HEK293 (cell line): ENCODE results near the gene C16orf46.
A peak's percentile ranks its signal among the peaks of the same experiment; 100 is the strongest.

Experiments used
- BCL11B ChIP-seq: fragments of 450-650 bp; formaldehyde crosslinking; IDR thresholded peaks from 2 replicates; pipeline ENCODE4 v1.5.1; 2016; ENCODE audit warnings: low read depth, missing biosample characterization, missing genetic modification characterization
- IKZF3 ChIP-seq: fragments of 450-650 bp; IDR thresholded peaks from 2 replicates; pipeline ENCODE4 v1.5.0; 2018; ENCODE audit warnings: missing biosample characterization, mild to moderate bottlenecking, missing genetic modification characterization, moderate library complexity
- KLF9 ChIP-seq: fragments of 450-650 bp; formaldehyde crosslinking; IDR thresholded peaks from 2 replicates; pipeline ENCODE4 v1.5.1; 2016; ENCODE audit warnings: missing biosample characterization, missing genetic modification characterization, low read depth
- OVOL3 ChIP-seq: fragments of 450-650 bp; formaldehyde crosslinking; IDR thresholded peaks from 2 replicates; pipeline ENCODE4 v1.5.1; 2016; ENCODE audit warnings: missing biosample characterization, missing genetic modification characterization
- PRDM10 ChIP-seq: fragments of 450-650 bp; formaldehyde crosslinking; IDR thresholded peaks from 2 replicates; pipeline ENCODE4 v1.5.1; 2016; ENCODE audit warnings: missing biosample characterization, missing genetic modification characterization
- SCRT1 ChIP-seq: fragments of 450-650 bp; formaldehyde crosslinking; IDR thresholded peaks from 2 replicates; pipeline ENCODE4 v1.5.1; 2016; ENCODE audit warnings: missing biosample characterization, missing genetic modification characterization, borderline replicate concordance
- SCRT2 ChIP-seq: fragments of 450-650 bp; formaldehyde crosslinking; IDR thresholded peaks from 2 replicates; pipeline ENCODE4 v1.5.1; 2016; ENCODE audit warnings: missing biosample characterization, missing genetic modification characterization
- SP7 ChIP-seq: fragments of 450-650 bp; formaldehyde crosslinking; IDR thresholded peaks from 2 replicates; pipeline ENCODE4 v1.5.1; 2016; ENCODE audit warnings: missing biosample characterization, missing genetic modification characterization
- ZBTB20 ChIP-seq: fragments of 450-650 bp; formaldehyde crosslinking; IDR thresholded peaks from 2 replicates; pipeline ENCODE4 v1.5.1; 2016; ENCODE audit warnings: missing biosample characterization, missing genetic modification characterization
- ZBTB26 ChIP-seq: fragments of 450-650 bp; formaldehyde crosslinking; optimal IDR thresholded peaks from 2 replicates; pipeline ENCODE3; 2016; ENCODE audit warnings: missing biosample characterization, mild to moderate bottlenecking, missing genetic modification characterization
- ZBTB48 ChIP-seq: fragments of 450-650 bp; formaldehyde crosslinking; IDR thresholded peaks from 2 replicates; pipeline ENCODE4 v1.5.1; 2016; ENCODE audit warnings: missing biosample characterization, missing genetic modification characterization
- ZFHX2 ChIP-seq: fragments of 450-650 bp; formaldehyde crosslinking; conservative IDR thresholded peaks from 2 replicates; pipeline ENCODE4 v1.5.1; 2016; ENCODE audit warnings: missing biosample characterization, missing genetic modification characterization
- ZFP3 ChIP-seq: fragments of 450-650 bp; formaldehyde crosslinking; IDR thresholded peaks from 2 replicates; pipeline ENCODE4 v1.5.1; 2016; ENCODE audit warnings: low read depth, missing biosample characterization, missing genetic modification characterization
- ZFP41 ChIP-seq: fragments of 450-650 bp; formaldehyde crosslinking; IDR thresholded peaks from 2 replicates; pipeline ENCODE4 v1.5.1; 2016; ENCODE audit warnings: missing biosample characterization, missing genetic modification characterization, borderline replicate concordance
- ZFP69B ChIP-seq: fragments of 450-650 bp; formaldehyde crosslinking; IDR thresholded peaks from 2 replicates; pipeline ENCODE4 v1.5.1; 2016; ENCODE audit warnings: missing biosample characterization, missing genetic modification characterization
- ZNF10 ChIP-seq: fragments of 450-650 bp; formaldehyde crosslinking; IDR thresholded peaks from 2 replicates; pipeline ENCODE4 v1.5.1; 2017; ENCODE audit warnings: missing biosample characterization, missing genetic modification characterization
- ZNF146 ChIP-seq: fragments of 450-650 bp; formaldehyde crosslinking; IDR thresholded peaks from 2 replicates; pipeline ENCODE4 v1.5.1; 2016; ENCODE audit warnings: missing biosample characterization, missing genetic modification characterization
- ZNF211 ChIP-seq: fragments of 450-650 bp; formaldehyde crosslinking; IDR thresholded peaks from 2 replicates; pipeline ENCODE4 v1.5.1; 2016; ENCODE audit warnings: low read depth, missing biosample characterization, missing genetic modification characterization
- ZNF341 ChIP-seq: fragments of 450-650 bp; formaldehyde crosslinking; IDR thresholded peaks from 2 replicates; pipeline ENCODE4; 2016; ENCODE audit warnings: low read depth, missing biosample characterization, missing genetic modification characterization
- ZNF362 ChIP-seq: fragments of 450-650 bp; formaldehyde crosslinking; IDR thresholded peaks from 2 replicates; pipeline ENCODE4 v1.5.1; 2016; ENCODE audit warnings: missing biosample characterization, missing genetic modification characterization
- ZNF394 ChIP-seq: fragments of 450-650 bp; formaldehyde crosslinking; IDR thresholded peaks from 2 replicates; pipeline ENCODE4 v1.5.1; 2016; ENCODE audit warnings: missing biosample characterization, missing genetic modification characterization, mild to moderate bottlenecking, moderate library complexity, borderline replicate concordance
- ZNF529 ChIP-seq: fragments of 450-650 bp; formaldehyde crosslinking; IDR thresholded peaks from 2 replicates; pipeline ENCODE4 v1.5.1; 2017; ENCODE audit warnings: missing genetic modification characterization, missing biosample characterization; ENCODE audit not compliant: insufficient replicate concordance
- ZNF629 ChIP-seq: fragments of 450-650 bp; formaldehyde crosslinking; IDR thresholded peaks from 2 replicates; pipeline ENCODE4 v1.5.1; 2017; ENCODE audit warnings: missing biosample characterization, missing genetic modification characterization
- ZNF785 ChIP-seq: fragments of 450-650 bp; formaldehyde crosslinking; IDR thresholded peaks from 2 replicates; pipeline ENCODE4 v1.5.1; 2016; ENCODE audit warnings: missing biosample characterization, missing genetic modification characterization
- ZNF837 ChIP-seq: fragments of 450-650 bp; formaldehyde crosslinking; IDR thresholded peaks from 2 replicates; pipeline ENCODE4 v1.5.1; 2016; ENCODE audit warnings: missing biosample characterization, missing genetic modification characterization
- ZSCAN30 ChIP-seq: fragments of 450-650 bp; IDR thresholded peaks from 2 replicates; pipeline ENCODE4 v1.5.1; 2018; ENCODE audit warnings: missing biosample characterization, mild to moderate bottlenecking, missing genetic modification characterization, moderate library complexity
- TF ChIP-seq, protein P1 (sequence below): fragments of 450-650 bp; formaldehyde crosslinking; IDR thresholded peaks from 2 replicates; pipeline ENCODE4 v1.5.1; 2016; ENCODE audit warnings: missing biosample characterization, missing genetic modification characterization
- TF ChIP-seq, protein P2 (sequence below): fragments of 450-650 bp; formaldehyde crosslinking; IDR thresholded peaks from 2 replicates; pipeline ENCODE4 v1.5.1; 2016; ENCODE audit warnings: missing biosample characterization, missing genetic modification characterization

The C16orf46 gene

GRCh38 chr16:81077076-81077940 lies at the start of gene C16orf46 (continued):
- peak; percentile 50; the same call in 1 of the 2 replicates for TF ChIP-seq ZSCAN30
- TF ChIP-seq ZNF629 (tag by site-specific recombination) = peak; percentile 66
- 0 out of 2 replicates have a peak, but pooled peaks have one; percentile 11 for TF ChIP-seq ZFHX2
- TF ChIP-seq ZBTB20 (tag by site-specific recombination) = peak; percentile 77
- TF ChIP-seq ZNF146 (tag by site-specific recombination) = no peak
- TF ChIP-seq IKZF3 (tag by site-specific recombination) = no peak
- peak; percentile 78 for TF ChIP-seq ZFP69B
- peak; percentile 96 for TF ChIP-seq SCRT2
- TF ChIP-seq SCRT1 (tag by site-specific recombination) = peak; percentile 56; the same call in 1 of the 2 replicates
- peak; percentile 18; the same call in 1 of the 2 replicates for TF ChIP-seq ZNF394
- no peak for TF ChIP-seq BCL11B
- TF ChIP-seq ZNF10 (tag by site-specific recombination) = no peak
- no peak for TF ChIP-seq ZNF211 (tag by site-specific recombination)
- TF ChIP-seq, protein P1, sequence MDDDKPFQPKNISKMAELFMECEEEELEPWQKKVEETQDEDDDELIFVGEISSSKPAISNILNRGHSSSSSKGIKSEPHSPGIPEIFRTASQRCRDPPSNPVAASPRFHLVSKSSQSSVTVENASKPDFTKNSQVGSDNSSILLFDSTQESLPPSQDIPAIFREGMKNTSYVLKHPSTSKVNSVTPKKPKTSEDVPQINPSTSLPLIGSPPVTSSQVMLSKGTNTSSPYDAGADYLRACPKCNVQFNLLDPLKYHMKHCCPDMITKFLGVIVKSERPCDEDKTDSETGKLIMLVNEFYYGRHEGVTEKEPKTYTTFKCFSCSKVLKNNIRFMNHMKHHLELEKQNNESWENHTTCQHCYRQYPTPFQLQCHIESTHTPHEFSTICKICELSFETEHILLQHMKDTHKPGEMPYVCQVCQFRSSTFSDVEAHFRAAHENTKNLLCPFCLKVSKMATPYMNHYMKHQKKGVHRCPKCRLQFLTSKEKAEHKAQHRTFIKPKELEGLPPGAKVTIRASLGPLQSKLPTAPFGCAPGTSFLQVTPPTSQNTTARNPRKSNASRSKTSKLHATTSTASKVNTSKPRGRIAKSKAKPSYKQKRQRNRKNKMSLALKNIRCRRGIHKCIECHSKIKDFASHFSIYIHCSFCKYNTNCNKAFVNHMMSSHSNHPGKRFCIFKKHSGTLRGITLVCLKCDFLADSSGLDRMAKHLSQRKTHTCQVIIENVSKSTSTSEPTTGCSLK (tag by site-specific recombination) = no peak
- TF ChIP-seq ZBTB26 = peak; percentile 31
- no peak for TF ChIP-seq ZNF785 (tag by site-specific recombination)
- no peak; the same call in 1 of the 2 replicates for TF ChIP-seq ZBTB48
- TF ChIP-seq ZNF362 = no peak
- TF ChIP-seq ZNF341 (tag by site-specific recombination) = peak; percentile 73
- peak; percentile 60 for TF ChIP-seq SP7 (tag by site-specific recombination)
- 0 out of 2 replicates have a peak, but pooled peaks have one; percentile 42 for TF ChIP-seq OVOL3 (tag by site-specific recombination)
- TF ChIP-seq ZFP41 (tag by site-specific recombination) = no peak
- TF ChIP-seq ZFP3 (tag by site-specific recombination) = no peak
- TF ChIP-seq ZNF837 (tag by site-specific recombination) = no peak
- TF ChIP-seq ZNF529 = no peak
- TF ChIP-seq PRDM10 (tag by site-specific recombination) = no peak
- peak; percentile 46; the same call in 1 of the 2 replicates for TF ChIP-seq KLF9
- TF ChIP-seq, protein P2, sequence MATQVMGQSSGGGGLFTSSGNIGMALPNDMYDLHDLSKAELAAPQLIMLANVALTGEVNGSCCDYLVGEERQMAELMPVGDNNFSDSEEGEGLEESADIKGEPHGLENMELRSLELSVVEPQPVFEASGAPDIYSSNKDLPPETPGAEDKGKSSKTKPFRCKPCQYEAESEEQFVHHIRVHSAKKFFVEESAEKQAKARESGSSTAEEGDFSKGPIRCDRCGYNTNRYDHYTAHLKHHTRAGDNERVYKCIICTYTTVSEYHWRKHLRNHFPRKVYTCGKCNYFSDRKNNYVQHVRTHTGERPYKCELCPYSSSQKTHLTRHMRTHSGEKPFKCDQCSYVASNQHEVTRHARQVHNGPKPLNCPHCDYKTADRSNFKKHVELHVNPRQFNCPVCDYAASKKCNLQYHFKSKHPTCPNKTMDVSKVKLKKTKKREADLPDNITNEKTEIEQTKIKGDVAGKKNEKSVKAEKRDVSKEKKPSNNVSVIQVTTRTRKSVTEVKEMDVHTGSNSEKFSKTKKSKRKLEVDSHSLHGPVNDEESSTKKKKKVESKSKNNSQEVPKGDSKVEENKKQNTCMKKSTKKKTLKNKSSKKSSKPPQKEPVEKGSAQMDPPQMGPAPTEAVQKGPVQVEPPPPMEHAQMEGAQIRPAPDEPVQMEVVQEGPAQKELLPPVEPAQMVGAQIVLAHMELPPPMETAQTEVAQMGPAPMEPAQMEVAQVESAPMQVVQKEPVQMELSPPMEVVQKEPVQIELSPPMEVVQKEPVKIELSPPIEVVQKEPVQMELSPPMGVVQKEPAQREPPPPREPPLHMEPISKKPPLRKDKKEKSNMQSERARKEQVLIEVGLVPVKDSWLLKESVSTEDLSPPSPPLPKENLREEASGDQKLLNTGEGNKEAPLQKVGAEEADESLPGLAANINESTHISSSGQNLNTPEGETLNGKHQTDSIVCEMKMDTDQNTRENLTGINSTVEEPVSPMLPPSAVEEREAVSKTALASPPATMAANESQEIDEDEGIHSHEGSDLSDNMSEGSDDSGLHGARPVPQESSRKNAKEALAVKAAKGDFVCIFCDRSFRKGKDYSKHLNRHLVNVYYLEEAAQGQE = no peak
